HCT116 (cell line): Measurements from ENCODE around the gene OCA2.

Source experiments
- CTCF ChIP-seq, 3 experiments: fragments of 200-600 bp in 1 of 3; sonication (generic) in 1 of 3; IDR thresholded peaks in 2 of 3; conservative IDR thresholded peaks in 1 of 3; 2 replicates each; pipeline ENCODE4 v1.5.1; 2012 to 2017; ENCODE audit warnings: low read depth in 2 of 3, low read length in 2 of 3, antibody characterized with exemption in 1 of 3, borderline replicate concordance in 1 of 3, control low read depth in 1 of 3, mild to moderate bottlenecking in 1 of 3, mixed read lengths in 1 of 3, mixed run types in 1 of 3, moderate library complexity in 1 of 3; ENCODE audit not compliant: insufficient read depth in 1 of 3
- EZH2 ChIP-seq: fragments of 200-600 bp; sonication (generic); IDR thresholded peaks from 2 replicates; pipeline ENCODE4 v1.6.1; 2017; ENCODE audit warnings: antibody characterized with exemption, mixed run types
- POLR2A ChIP-seq: IDR thresholded peaks from 2 replicates; pipeline ENCODE4 v1.7.0; 2011; ENCODE audit warnings: borderline replicate concordance; ENCODE audit not compliant: insufficient read depth, insufficient read length; ENCODE audit errors: extremely low read depth
- YY1 ChIP-seq: IDR thresholded peaks from 2 replicates; pipeline ENCODE4 v1.6.1; 2011; ENCODE audit warnings: low read length, low read depth, moderate library complexity, mild to moderate bottlenecking; ENCODE audit not compliant: insufficient replicate concordance; ENCODE audit errors: extremely low read depth

DNA sequence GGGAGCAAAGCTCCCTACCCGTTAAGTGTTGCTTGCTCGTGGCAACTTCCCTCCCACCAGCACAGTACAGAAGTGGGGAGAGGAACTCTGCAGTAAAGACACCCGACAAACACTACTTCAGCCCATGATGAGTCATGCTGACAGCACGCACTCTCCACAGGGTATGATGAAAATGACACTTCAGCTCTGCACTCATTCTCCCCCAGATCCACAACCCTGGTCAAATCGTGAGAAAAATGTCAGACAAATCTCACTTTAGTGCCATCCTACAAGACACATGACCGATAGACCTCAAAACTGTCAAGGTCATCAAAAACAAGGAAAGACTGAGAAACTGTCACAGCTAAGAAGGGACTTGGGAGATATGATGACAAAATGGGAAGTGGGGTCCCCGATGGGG is 278.9 kb downstream of the OCA2 start:
- no peak for TF ChIP-seq CTCF (IDR thresholded peaks at IDR 0.05 in 2 of 3, conservative IDR thresholded peaks at IDR 0.05 in 1 of 3; ENCODE audit: borderline replicate concordance in 1 of 3, insufficient read depth in 1 of 3, low read depth in 2 of 3, low read length in 2 of 3)
- no peak for TF ChIP-seq EZH2
- no peak for TF ChIP-seq POLR2A
- TF ChIP-seq YY1, result no peak
